ENCODE measurements around the gene LAG3. TPM values are rescaled to one million over a fixed set of nuclear protein-coding genes. Genes with fewer than 3 reads are reported as not detected.

LAG3 gene
- total and polyA plus RNA-seq, 2 experiments from 2014 or later: 3.7 to 4.7 TPM

DNA sequence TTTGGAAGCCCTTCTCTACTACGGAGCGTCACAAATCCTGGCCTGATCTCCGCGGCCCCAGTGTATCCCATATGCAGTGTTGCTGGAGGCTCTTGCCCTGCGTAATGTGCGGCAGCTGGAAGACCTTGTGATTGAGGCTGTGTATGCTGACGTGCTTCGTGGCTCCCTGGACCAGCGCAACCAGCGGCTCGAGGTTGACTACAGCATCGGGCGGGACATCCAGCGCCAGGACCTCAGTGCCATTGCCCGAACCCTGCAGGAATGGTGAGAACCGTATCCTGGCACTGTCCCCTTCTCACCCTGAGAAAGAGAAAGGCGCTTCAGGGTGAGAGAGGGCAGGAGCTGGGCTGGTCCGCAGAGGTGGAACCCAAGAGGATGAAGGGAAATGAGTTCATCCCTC, 43.1 kb upstream of the LAG3 start (continued):
- TF ChIP-seq, protein P1, sequence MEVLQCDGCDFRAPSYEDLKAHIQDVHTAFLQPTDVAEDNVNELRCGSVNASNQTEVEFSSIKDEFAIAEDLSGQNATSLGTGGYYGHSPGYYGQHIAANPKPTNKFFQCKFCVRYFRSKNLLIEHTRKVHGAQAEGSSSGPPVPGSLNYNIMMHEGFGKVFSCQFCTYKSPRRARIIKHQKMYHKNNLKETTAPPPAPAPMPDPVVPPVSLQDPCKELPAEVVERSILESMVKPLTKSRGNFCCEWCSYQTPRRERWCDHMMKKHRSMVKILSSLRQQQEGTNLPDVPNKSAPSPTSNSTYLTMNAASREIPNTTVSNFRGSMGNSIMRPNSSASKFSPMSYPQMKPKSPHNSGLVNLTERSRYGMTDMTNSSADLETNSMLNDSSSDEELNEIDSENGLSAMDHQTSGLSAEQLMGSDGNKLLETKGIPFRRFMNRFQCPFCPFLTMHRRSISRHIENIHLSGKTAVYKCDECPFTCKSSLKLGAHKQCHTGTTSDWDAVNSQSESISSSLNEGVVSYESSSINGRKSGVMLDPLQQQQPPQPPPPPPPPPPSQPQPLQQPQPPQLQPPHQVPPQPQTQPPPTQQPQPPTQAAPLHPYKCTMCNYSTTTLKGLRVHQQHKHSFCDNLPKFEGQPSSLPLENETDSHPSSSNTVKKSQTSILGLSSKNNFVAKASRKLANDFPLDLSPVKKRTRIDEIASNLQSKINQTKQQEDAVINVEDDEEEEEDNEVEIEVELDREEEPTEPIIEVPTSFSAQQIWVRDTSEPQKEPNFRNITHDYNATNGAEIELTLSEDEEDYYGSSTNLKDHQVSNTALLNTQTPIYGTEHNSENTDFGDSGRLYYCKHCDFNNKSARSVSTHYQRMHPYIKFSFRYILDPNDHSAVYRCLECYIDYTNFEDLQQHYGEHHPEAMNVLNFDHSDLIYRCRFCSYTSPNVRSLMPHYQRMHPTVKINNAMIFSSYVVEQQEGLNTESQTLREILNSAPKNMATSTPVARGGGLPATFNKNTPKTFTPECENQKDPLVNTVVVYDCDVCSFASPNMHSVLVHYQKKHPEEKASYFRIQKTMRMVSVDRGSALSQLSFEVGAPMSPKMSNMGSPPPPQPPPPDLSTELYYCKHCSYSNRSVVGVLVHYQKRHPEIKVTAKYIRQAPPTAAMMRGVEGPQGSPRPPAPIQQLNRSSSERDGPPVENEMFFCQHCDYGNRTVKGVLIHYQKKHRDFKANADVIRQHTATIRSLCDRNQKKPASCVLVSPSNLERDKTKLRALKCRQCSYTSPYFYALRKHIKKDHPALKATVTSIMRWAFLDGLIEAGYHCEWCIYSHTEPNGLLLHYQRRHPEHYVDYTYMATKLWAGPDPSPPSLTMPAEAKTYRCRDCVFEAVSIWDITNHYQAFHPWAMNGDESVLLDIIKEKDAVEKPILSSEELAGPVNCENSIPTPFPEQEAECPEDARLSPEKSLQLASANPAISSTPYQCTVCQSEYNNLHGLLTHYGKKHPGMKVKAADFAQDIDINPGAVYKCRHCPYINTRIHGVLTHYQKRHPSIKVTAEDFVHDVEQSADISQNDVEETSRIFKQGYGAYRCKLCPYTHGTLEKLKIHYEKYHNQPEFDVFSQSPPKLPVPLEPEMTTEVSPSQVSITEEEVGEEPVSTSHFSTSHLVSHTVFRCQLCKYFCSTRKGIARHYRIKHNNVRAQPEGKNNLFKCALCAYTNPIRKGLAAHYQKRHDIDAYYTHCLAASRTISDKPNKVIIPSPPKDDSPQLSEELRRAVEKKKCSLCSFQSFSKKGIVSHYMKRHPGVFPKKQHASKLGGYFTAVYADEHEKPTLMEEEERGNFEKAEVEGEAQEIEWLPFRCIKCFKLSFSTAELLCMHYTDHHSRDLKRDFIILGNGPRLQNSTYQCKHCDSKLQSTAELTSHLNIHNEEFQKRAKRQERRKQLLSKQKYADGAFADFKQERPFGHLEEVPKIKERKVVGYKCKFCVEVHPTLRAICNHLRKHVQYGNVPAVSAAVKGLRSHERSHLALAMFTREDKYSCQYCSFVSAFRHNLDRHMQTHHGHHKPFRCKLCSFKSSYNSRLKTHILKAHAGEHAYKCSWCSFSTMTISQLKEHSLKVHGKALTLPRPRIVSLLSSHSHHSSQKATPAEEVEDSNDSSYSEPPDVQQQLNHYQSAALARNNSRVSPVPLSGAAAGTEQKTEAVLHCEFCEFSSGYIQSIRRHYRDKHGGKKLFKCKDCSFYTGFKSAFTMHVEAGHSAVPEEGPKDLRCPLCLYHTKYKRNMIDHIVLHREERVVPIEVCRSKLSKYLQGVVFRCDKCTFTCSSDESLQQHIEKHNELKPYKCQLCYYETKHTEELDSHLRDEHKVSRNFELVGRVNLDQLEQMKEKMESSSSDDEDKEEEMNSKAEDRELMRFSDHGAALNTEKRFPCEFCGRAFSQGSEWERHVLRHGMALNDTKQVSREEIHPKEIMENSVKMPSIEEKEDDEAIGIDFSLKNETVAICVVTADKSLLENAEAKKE (CRISPR knock-in tag; IDR thresholded peaks at IDR 0.05): no peak
- TF ChIP-seq, protein P2, sequence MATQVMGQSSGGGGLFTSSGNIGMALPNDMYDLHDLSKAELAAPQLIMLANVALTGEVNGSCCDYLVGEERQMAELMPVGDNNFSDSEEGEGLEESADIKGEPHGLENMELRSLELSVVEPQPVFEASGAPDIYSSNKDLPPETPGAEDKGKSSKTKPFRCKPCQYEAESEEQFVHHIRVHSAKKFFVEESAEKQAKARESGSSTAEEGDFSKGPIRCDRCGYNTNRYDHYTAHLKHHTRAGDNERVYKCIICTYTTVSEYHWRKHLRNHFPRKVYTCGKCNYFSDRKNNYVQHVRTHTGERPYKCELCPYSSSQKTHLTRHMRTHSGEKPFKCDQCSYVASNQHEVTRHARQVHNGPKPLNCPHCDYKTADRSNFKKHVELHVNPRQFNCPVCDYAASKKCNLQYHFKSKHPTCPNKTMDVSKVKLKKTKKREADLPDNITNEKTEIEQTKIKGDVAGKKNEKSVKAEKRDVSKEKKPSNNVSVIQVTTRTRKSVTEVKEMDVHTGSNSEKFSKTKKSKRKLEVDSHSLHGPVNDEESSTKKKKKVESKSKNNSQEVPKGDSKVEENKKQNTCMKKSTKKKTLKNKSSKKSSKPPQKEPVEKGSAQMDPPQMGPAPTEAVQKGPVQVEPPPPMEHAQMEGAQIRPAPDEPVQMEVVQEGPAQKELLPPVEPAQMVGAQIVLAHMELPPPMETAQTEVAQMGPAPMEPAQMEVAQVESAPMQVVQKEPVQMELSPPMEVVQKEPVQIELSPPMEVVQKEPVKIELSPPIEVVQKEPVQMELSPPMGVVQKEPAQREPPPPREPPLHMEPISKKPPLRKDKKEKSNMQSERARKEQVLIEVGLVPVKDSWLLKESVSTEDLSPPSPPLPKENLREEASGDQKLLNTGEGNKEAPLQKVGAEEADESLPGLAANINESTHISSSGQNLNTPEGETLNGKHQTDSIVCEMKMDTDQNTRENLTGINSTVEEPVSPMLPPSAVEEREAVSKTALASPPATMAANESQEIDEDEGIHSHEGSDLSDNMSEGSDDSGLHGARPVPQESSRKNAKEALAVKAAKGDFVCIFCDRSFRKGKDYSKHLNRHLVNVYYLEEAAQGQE (IDR thresholded peaks at IDR 0.05; ENCODE audit: unreplicated experiment): no peak
- no peak for TF ChIP-seq POLR2AphosphoS5 (IDR thresholded peaks at IDR 0.05; ENCODE audit: low read depth)

- peaks cover under 1% of the 10 kb centered on the region; the same call in 1 of the 2 replicates for H3K4me1 ChIP-seq (ENCODE audit: insufficient read depth)
- H3K27me3 ChIP-seq (ENCODE audit: insufficient read depth): no peaks in the 10 kb centered on the region
- H3K27me3 Mint-ChIP-seq (ENCODE audit: insufficient read depth, low read depth, poor library complexity): peaks cover 16% of the 10 kb centered on the region
- H3K36me3 Mint-ChIP-seq (ENCODE audit: low read depth): peaks cover 36% of the 10 kb centered on the region
- no peaks in the 10 kb centered on the region for H3K9me3 Mint-ChIP-seq
- H4K20me1 ChIP-seq (replicated peaks; ENCODE audit: insufficient read depth): 0 out of 2 replicates have a peak, but pooled peaks cover under 1% of the 10 kb centered on the region
- no peak overlapping the region; the same call in 2 of the 3 replicates for H3K4me3 Mint-ChIP-seq
- H2AFZ ChIP-seq: no peak overlapping the region
- no peak overlapping the region for H3K4me2 ChIP-seq
- peaks cover 14% of the 10 kb centered on the region; the same call in 1 of the 2 replicates for H3K36me3 ChIP-seq (ENCODE audit: insufficient read depth)
- peaks cover 5% of the 10 kb centered on the region; the same call in 2 of the 3 replicates for H3K4me1 Mint-ChIP-seq
- peak; percentile 42 for DNase-seq (ENCODE audit: low spot score)
- H3K27ac ChIP-seq (ENCODE audit: low read depth): no peak overlapping the region
- H3K27ac Mint-ChIP-seq: no peak overlapping the region
- H3K4me3 ChIP-seq: no peak overlapping the region
- no peaks in the 10 kb centered on the region for H3K9me2 ChIP-seq (ENCODE audit: insufficient read depth)
- H3F3A ChIP-seq (replicated peaks; ENCODE audit: low read depth): 0 out of 2 replicates have a peak, but pooled peaks cover 6% of the 10 kb centered on the region
- no peak for ATAC-seq
- 0 out of 2 replicates have a peak, but pooled peaks cover 8% of the 10 kb centered on the region for H3K79me2 ChIP-seq (replicated peaks; ENCODE audit: insufficient read depth)
- TF ChIP-seq POLR2AphosphoS5 (IDR thresholded peaks at IDR 0.05; ENCODE audit: low read depth) (no peak), ZNF331 (CRISPR knock-in tag; IDR thresholded peaks at IDR 0.05; ENCODE audit: low read depth) (no peak), NANOG (IDR thresholded peaks at IDR 0.05; ENCODE audit: borderline replicate concordance) (no peak), EZH2 (IDR thresholded peaks at IDR 0.05; ENCODE audit: low read depth, unreplicated experiment) (no peak), ZNF114 (CRISPR knock-in tag; IDR thresholded peaks at IDR 0.05) (no peak), EZH2phosphoT487 (IDR thresholded peaks at IDR 0.05; ENCODE audit: unreplicated experiment) (no peak), STAT1 (IDR thresholded peaks at IDR 0.05; ENCODE audit: unreplicated experiment) (no peak), CTCF (conservative IDR thresholded peaks at IDR 0.05; ENCODE audit: low read depth in 2 of 2) (no peak), ETS1 (IDR thresholded peaks at IDR 0.05) (no peak), CREB1 (CRISPR knock-in tag; IDR thresholded peaks at IDR 0.05; ENCODE audit: low read depth) (no peak)
Observed at GRCh38 chr12:6730169-6730568, 42.2 kb upstream of the LAG3 start.
